D341Med (cell line): ENCODE results near the gene ACSBG1.

Experiments used
- DNase-seq: peaks from one replicate; pipeline ENCODE4 v3.0.0; 2012; ENCODE audit warnings: low spot score

ACSBG1 gene

DNA sequence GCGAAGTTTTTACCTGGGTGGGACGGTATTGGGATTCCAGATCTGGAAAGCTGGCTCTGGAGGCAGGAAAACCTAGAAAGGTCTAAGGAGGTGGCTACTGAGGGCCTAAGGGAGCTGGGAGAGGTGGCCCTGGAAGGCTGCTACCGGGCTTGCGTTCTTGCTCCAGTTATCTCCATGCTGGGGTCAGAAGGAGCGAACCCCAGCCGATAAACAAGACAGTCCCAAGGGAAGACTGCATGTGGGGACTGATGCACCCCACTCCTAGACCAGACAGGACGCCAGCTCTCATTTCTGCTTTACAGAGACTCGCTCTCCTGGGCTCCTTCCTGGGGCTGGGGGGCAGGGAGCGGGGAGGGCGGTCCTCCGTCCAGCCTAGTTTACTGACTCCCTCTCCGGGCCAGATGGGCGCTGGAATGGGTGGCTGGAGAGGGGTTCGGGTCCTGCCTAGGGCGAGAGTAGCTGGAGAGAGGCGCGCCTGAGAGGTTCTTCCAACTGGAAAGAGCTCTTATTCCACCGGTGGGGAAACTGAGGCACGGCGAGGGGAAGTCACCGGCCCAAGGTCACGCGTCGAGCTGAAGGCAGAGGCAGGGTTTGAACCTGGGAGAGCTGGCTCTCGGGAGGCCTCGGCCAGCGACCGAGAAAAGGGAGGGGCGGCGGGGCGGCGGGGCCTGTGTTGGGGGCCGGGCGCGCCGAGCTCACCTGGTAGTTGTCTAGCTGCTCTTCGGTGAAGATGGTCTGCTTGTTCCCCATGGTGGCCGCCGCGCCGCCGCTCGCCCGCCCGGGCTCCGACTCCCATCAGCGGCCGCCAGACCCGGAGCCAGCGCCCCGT lies 103.7 kb downstream of the ACSBG1 start:
- DNase-seq = no peak

DNA sequence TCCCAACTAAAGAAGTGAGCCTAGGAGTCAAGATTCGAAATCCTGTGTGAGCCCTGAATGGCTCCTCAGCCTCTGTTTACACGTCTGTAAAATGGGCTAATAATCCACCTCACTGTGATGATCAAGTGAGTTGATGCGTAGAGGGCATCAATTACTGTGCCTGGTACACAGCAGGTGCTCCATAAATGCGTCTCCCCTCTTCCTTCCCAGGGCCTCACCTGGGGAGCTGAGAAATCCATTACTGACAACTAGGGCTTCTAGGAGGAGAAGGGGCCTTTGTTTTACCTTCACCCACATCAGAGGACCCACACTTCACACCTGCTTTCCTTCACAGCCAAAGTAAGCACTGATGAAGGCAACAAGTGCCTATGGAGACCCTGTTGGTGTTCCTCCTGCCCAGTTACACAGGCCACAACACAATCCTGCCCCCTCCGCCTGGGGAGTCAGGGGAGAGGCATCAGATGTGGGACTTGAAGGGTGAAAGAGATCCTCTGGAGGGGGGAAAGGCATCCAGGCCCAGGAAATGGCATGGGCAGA lies 104.5 kb downstream of the ACSBG1 start:
- no peak for DNase-seq

DNA sequence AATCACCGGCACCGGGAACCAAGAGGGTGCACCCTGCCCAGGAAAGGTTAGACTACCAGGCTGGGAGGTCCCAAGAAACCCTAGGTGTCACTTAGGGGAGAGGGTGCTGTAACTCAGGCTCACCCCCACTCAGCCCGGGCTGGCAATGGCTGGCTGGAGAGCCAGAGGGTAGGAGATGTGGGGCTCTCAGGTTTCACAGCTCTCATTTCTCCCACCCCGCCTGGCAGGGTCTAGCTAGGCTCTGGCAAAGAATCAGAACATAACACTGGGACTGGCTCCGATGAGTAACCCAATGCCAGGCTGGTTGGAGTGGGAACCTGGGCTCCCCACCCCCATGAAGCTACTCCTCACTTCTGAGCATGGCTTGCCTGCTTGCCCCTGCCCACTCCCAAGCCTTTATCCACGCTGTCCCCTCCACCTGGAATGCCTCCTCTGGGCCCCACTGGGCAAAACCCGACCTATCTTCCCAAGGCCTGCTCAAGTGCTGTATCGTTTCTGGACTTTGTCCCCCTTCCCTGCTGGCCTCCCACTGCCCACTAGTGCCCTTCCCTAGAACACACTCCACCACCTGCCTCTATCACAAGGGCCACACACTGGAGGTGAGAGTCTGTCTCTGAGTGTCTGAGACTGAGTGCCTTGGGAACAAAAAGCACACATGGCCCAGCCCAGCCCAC lies 105.2 kb downstream of the ACSBG1 start:
- no peak for DNase-seq

DNA sequence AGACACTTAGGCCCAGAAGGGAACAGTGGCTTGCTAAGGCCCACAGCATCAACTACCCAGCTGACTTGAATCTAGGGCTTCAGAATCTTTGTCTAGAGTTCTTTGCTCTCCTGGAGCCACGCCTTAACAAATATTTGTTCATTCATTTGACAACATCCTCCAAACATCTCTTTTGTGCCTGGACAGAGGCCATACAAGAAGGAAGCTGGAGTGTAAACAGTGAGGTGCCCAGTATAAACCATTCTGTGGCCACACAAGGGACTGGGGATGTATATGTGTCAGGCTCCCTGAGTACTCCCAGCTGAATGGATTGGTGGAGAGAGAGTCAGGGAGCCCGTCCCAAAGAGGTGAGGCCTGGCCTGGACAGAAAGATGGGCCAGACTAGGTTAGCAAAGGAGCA lies 106.5 kb downstream of the ACSBG1 start:
- DNase-seq = no peak

DNA sequence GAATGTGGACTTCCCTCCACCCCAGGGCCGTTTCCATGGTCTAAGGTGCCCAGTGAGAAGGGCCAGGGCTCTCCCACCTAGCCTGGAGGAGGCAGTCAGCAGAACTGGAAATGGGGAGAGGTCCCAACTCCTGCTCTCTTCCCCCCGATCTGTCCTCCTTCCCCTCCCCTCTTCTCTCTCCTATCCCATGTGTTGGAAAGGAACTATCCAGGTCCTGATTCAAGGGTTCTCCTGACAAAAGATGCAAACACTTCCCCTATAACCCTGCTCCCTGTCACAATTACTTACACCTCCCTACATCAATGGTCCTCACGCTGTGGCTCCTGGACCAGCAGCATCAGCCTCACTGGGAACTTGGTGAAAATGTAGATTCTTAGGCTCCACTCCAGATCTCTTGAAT lies 109.1 kb downstream of the ACSBG1 start:
- DNase-seq = no peak

DNA sequence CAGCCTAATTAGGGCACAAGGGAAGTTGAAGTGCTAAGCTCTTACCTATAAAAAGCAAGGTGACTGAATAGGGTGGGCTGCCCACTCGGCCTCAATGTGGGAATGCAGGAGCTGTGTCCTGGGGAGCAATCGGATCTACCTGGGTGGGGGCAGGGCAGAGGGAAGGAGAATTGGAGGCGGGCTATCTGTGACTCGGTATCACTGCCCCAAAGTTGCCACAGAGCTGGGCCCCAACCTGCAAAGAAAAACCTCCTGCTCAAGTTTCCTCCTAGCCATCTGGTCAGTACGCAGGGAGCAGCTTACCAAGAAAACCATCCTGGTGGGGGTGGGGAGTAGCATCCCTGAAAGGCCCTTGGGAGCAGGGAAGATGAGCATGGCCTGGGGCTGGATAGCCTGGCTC lies 113.8 kb downstream of the ACSBG1 start:
- DNase-seq = peak; percentile 8
